Body of pancreas (tissue), 4 donors: ENCODE data around the gene HHAT. TPM values are rescaled to one million over a fixed set of nuclear protein-coding genes. Genes with fewer than 3 reads are reported as not detected.

Source experiments
- ATAC-seq: fragments of 150-250 bp; one replicate; pipeline ENCODE4 v1.9.1; 2016
- DNase-seq, 4 donors: peaks; one replicate each; pipeline ENCODE4 v3.0.0-alpha.2; 2019
- H3K27ac ChIP-seq, 4 donors: fragments of 200-600 bp; sonication (generic); 1 replicate in 3 of 4; 2 replicates in 1 of 4; pipeline versions ENCODE4 v1.5.1 to v1.6.1; 2016 to 2019; ENCODE audit warnings: mild to moderate bottlenecking in 1 of 4, mixed read lengths in 1 of 4, moderate library complexity in 1 of 4
- H3K27me3 ChIP-seq, 2 donors: fragments of 200-600 bp; sonication (generic); one replicate each; pipeline ENCODE4 v1.6.0; 2016; ENCODE audit warnings: mild to moderate bottlenecking in 1 of 2
- H3K36me3 ChIP-seq, 2 donors: fragments of 200-600 bp; sonication (generic); replicated peaks in 1 of 2; 2 replicates each; pipeline ENCODE4 v1.5.1; 2016; ENCODE audit warnings: low read depth in 2 of 2; ENCODE audit not compliant: insufficient read depth in 1 of 2
- H3K4me1 ChIP-seq: fragments of 200-600 bp; sonication (generic); one replicate; pipeline ENCODE4 v1.6.0; 2016
- H3K4me3 ChIP-seq, 2 donors: fragments of 200-600 bp; sonication (generic); 1 replicate in 1 of 2; 2 replicates in 1 of 2; pipeline ENCODE4 v1.5.1; 2016 to 2019
- H3K9me3 ChIP-seq, 3 donors: fragments of 200-600 bp; sonication (generic); 1 replicate in 2 of 3; 2 replicates in 1 of 3; pipeline ENCODE4 v1.5.1; 2016
- CTCF ChIP-seq, 7 experiments: fragments of 450-650 bp in 4 of 7; fragments of 200-600 bp in 3 of 7; sonication (generic) in 3 of 7; IDR thresholded peaks; one replicate each; pipeline ENCODE4 v1.5.1; 2016 to 2019; ENCODE audit warnings: antibody characterized with exemption in 7 of 7
- POLR2A ChIP-seq, 3 donors: fragments of 450-650 bp; IDR thresholded peaks; one replicate each; pipeline ENCODE4 v1.6.1; 2016; ENCODE audit warnings: antibody characterized with exemption in 3 of 3, mild to moderate bottlenecking in 2 of 3
- WGBS, 2 donors: methylation state at CpG; one replicate each; pipeline ENCODE4 v1.1.5; 2017; 5-methylcytosine and 5-hydroxymethylcytosine counted together
- intact Hi-C: fragments of 100-400 bp; cut with DNase I; formaldehyde crosslinking; loops from one replicate; pipeline ENCODE4 v1.15.1; 2023
- small RNA-seq: library from RNA; depleted of rRNA; stranded (forward); fragments of <200 nt; gene quantifications from one replicate; pipeline ENCODE3, GENCODE V24; 2016
- total RNA-seq, 2 donors: library from RNA; depleted of rRNA; stranded (reverse); fragments of >200 nt; gene quantifications; one replicate each; pipeline ENCODE4 v1.1.0, GENCODE V29; 2016

The HHAT gene
- total RNA-seq, 2 donors from 2014 or later: 4.4 to 19.4 TPM

DNA sequence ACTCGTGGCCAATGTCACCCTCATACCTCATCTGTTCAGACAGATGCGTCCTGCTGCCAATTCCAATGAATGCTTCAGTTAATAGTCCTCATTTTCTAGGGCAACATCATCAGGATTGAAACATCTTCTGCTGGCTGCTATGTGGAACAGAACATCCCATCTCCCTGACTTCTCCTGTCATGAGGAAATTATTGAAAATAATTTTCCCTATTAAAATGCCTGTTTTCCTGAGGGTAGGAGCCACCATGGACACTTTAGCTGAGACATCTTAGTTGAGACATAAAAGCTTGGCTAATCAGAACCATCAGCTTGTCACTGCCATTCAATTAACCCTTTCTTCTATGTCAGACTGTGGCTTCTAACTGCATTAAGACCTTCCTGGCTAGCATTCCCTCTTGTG, 396.1 kb downstream of the HHAT start:
- Histone ChIP-seq H3K4me3 (no peak overlapping the region), H3K27me3 (no peaks in the 10 kb centered on the region), H3K36me3 (no peaks in the 10 kb centered on the region), H3K27ac (no peak overlapping the region), H3K9me3 (no peaks in the 10 kb centered on the region), H3K4me1 (peaks cover 10% of the 10 kb centered on the region)
- intact Hi-C loops: no loop called here
- no peak for TF ChIP-seq POLR2A (IDR thresholded peaks at IDR 0.05)
- no peak for TF ChIP-seq CTCF (IDR thresholded peaks at IDR 0.05)
- no peak for ATAC-seq
- 77 to 79% methylated on average over 2 of the region's 2 CpGs for WGBS, 2 donors
- DNase-seq: no peak

Small RNA genes lying within 50 kb of the gene (small RNA-seq; reads per million reads assigned to genes)
- not detected for gene RNU5A-8P

Other genes with a start within 250 kb of the HHAT start
- 1 to 10 TPM in 1 of 2 donors, not detected in 1; 1.0 TPM for gene SERTAD4, start 96.1 kb upstream of the HHAT start, total RNA-seq